ENCODE data around the gene HTR1A. TPM values are rescaled to one million over a fixed set of nuclear protein-coding genes. Genes with fewer than 3 reads are reported as not detected.

HTR1A gene
- polyA plus RNA-seq, 1 donor (not counting 4 experiments of a cell fraction or from before 2014, with no cell fraction given): not detected

DNA sequence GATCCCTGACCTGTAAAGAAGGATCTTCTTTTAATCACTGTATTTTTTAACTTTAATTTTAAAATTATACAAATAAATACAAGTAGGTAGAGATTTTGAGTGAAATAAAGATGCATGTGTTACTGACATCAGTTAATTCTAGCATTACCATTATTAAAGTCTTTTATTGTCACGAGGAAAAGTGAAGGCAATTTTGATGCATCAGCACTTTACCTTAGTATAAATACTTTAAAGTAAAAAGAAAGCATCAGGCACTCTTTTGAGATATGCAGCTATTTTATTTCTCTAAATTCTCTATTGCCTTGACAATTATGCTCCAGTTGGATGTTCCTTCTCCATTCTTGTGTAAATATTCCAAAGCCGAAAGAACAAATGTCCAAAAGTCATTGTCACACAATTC, 4.6 kb downstream of the HTR1A start:
- no peaks in the 10 kb centered on the region for H4K20me1 ChIP-seq (ENCODE audit: control insufficient read depth, extremely low read depth, insufficient read depth, low read length)
- no peak overlapping the region for H3K4me2 ChIP-seq (ENCODE audit: control insufficient read depth, extremely low read depth, insufficient read depth, low read depth, low read length)
- no peak overlapping the region for H3K27ac ChIP-seq (ENCODE audit: control insufficient read depth, insufficient read depth, low read length)
- no peaks in the 10 kb centered on the region for H3K9me3 ChIP-seq (ENCODE audit: control insufficient read depth, low read depth, low read length)
- peaks cover 41% of the 10 kb centered on the region for H3K27me3 ChIP-seq (ENCODE audit: control insufficient read depth, extremely low read depth, insufficient read depth, low read length)
- H3K9me1 ChIP-seq (ENCODE audit: control insufficient read depth, extremely low read depth, insufficient read depth, low read length): no peaks in the 10 kb centered on the region
- FAIRE-seq (no peak), DNase-seq (ENCODE audit: low read depth, low spot score) (no peak)
- H3K4me3 ChIP-seq (ENCODE audit: control insufficient read depth in 2 of 3, extremely low read depth in 1 of 3, insufficient read depth in 2 of 3, low read depth in 1 of 3, low read length in 3 of 3): no peak overlapping the region
- dilution Hi-C loops (cut with MboI; ENCODE audit: extremely low pct_ligation_motif_present, low sequenced_read_pairs): no loop called here
- no peak overlapping the region for H3K9ac ChIP-seq (ENCODE audit: control insufficient read depth, extremely low read depth, insufficient read depth, low read length)
- TF ChIP-seq, protein P1, sequence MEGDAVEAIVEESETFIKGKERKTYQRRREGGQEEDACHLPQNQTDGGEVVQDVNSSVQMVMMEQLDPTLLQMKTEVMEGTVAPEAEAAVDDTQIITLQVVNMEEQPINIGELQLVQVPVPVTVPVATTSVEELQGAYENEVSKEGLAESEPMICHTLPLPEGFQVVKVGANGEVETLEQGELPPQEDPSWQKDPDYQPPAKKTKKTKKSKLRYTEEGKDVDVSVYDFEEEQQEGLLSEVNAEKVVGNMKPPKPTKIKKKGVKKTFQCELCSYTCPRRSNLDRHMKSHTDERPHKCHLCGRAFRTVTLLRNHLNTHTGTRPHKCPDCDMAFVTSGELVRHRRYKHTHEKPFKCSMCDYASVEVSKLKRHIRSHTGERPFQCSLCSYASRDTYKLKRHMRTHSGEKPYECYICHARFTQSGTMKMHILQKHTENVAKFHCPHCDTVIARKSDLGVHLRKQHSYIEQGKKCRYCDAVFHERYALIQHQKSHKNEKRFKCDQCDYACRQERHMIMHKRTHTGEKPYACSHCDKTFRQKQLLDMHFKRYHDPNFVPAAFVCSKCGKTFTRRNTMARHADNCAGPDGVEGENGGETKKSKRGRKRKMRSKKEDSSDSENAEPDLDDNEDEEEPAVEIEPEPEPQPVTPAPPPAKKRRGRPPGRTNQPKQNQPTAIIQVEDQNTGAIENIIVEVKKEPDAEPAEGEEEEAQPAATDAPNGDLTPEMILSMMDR (optimal IDR thresholded peaks at IDR 0.05 in 1 of 3, IDR thresholded peaks at IDR 0.05 in 1 of 3, conservative IDR thresholded peaks at IDR 0.05 in 1 of 3; ENCODE audit: extremely low read depth in 1 of 3, insufficient read depth in 2 of 3, low read length in 3 of 3): no peak
- no peak for TF ChIP-seq EZH2 (IDR thresholded peaks at IDR 0.05; ENCODE audit: low read length)
- H3K36me3 ChIP-seq (ENCODE audit: control insufficient read depth in 2 of 2, extremely low read depth in 1 of 2, insufficient read depth in 2 of 2, low read length in 2 of 2): no peaks in the 10 kb centered on the region
- H3K4me1 ChIP-seq (ENCODE audit: control insufficient read depth, extremely low read depth, insufficient read depth, low read length): no peaks in the 10 kb centered on the region
- H2AFZ ChIP-seq (ENCODE audit: control insufficient read depth, low read length): no peak overlapping the region
- H3K79me2 ChIP-seq (ENCODE audit: control insufficient read depth, insufficient read depth, low read length): no peaks in the 10 kb centered on the region

DNA sequence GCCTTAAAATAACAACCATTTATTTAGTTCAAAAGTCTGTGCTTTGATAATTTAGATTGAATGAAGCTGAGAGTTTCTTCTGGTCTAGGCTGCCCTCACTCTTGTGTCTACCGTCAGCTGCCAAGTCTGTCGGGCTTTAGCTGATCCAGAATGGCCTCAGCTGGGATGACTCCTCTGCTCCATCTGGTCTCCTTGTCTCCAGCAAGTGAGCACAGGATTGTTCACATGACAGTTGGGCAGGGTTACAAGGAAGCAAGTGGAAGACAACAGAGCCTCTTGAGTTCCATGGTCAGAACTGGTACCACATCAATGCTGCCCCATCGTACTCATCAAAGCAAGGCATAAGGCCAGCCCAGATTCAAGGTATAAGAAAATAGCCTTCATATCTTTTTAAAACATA, 9.0 kb downstream of the HTR1A start:
- H3K9me1 ChIP-seq (ENCODE audit: control insufficient read depth, extremely low read depth, insufficient read depth, low read length): no peaks in the 10 kb centered on the region
- no peak overlapping the region for H2AFZ ChIP-seq (ENCODE audit: control insufficient read depth, low read length)
- no peak for TF ChIP-seq EZH2 (IDR thresholded peaks at IDR 0.05; ENCODE audit: low read length)
- TF ChIP-seq, protein P1 (optimal IDR thresholded peaks at IDR 0.05 in 1 of 3, IDR thresholded peaks at IDR 0.05 in 1 of 3, conservative IDR thresholded peaks at IDR 0.05 in 1 of 3; ENCODE audit: extremely low read depth in 1 of 3, insufficient read depth in 2 of 3, low read length in 3 of 3): no peak
- no peaks in the 10 kb centered on the region for H3K27me3 ChIP-seq (ENCODE audit: control insufficient read depth, extremely low read depth, insufficient read depth, low read length)
- DNase-seq (ENCODE audit: low read depth, low spot score): no peak
- H3K27ac ChIP-seq (ENCODE audit: control insufficient read depth, insufficient read depth, low read length): no peak overlapping the region
- no peak overlapping the region for H3K4me3 ChIP-seq (ENCODE audit: control insufficient read depth in 2 of 3, extremely low read depth in 1 of 3, insufficient read depth in 2 of 3, low read depth in 1 of 3, low read length in 3 of 3)
- no peaks in the 10 kb centered on the region for H3K9me3 ChIP-seq (ENCODE audit: control insufficient read depth, low read depth, low read length)
- FAIRE-seq: no peak
- no peaks in the 10 kb centered on the region for H3K36me3 ChIP-seq (ENCODE audit: control insufficient read depth in 2 of 2, extremely low read depth in 1 of 2, insufficient read depth in 2 of 2, low read length in 2 of 2)
- no peaks in the 10 kb centered on the region for H3K4me1 ChIP-seq (ENCODE audit: control insufficient read depth, extremely low read depth, insufficient read depth, low read length)
- no peaks in the 10 kb centered on the region for H3K79me2 ChIP-seq (ENCODE audit: control insufficient read depth, insufficient read depth, low read length)
- H3K9ac ChIP-seq (ENCODE audit: control insufficient read depth, extremely low read depth, insufficient read depth, low read length): no peak overlapping the region
- dilution Hi-C loops (cut with MboI; ENCODE audit: extremely low pct_ligation_motif_present, low sequenced_read_pairs): no loop called here
- H3K4me2 ChIP-seq (ENCODE audit: control insufficient read depth, extremely low read depth, insufficient read depth, low read depth, low read length): no peak overlapping the region
- no peaks in the 10 kb centered on the region for H4K20me1 ChIP-seq (ENCODE audit: control insufficient read depth, extremely low read depth, insufficient read depth, low read length)
